Measurements from ENCODE around the gene RAB11FIP4.
A peak's percentile ranks its signal among the peaks of the same experiment; 100 is the strongest.

Gene RAB11FIP4

DNA sequence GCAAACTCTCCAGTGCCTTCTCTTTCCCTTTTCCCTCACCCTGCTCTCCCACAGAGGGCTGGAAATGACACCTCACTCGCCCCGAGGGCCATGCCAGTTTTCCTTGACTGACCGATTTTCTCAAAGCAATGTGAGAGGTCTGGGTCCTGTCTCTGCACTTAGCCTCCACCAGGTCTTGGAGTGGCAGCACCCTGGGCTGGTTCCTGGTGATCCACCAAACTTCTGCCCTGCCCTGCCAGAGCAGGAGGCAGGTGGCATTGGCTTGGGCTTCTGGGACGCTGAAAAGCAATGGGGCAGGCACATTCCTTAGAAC lies 97.5 kb downstream of the RAB11FIP4 start:
- no peak for DNase-seq

DNA sequence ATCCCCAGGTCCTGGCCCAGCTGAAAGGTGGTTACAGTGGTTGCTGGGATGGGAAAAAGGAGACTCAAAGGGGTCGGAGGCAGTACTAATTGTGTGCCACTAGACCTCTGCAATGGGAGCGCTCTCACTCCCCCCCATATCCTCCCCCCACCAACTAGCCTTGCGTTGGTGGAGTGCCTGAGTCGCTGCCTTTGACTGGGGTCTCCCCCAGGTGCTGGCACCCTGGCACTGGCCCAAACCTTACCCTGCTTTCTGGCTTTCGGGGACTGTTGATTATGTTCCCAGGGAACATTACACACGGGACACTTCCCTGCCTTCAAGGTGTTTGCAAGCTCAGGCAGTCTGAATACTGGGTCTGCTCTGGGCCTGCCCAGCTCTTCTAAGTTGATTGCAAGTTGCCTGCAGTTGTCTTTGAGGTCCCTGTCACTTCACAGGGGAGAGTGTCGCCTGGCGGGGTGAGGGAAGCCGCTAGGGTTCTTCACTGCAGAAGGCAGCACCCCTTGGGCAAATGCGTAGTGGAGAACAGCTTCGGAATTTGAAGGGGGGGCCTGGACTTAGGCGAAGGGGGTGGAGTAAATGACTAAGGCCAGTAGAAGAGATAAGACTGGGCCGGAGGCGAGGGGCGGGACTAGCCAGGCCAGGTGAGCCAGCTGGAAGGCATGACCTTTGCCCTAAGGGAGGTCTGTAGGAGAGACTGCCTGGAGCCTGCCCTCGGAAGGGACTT lies 98.0 kb downstream of the RAB11FIP4 start:
- DNase-seq: no peak

GRCh38 chr17:31490019-31490650 lies 98.7 kb downstream of the RAB11FIP4 start:
- no peak for DNase-seq

GRCh38 chr17:31490671-31491375 lies 99.3 kb downstream of the RAB11FIP4 start:
- no peak for DNase-seq

GRCh38 chr17:31491376-31492131 lies 100.1 kb downstream of the RAB11FIP4 start:
- DNase-seq: no peak

GRCh38 chr17:31492206-31492605 lies 100.7 kb downstream of the RAB11FIP4 start:
- DNase-seq: no peak

- peak; percentile 65 for DNase-seq
Measured at GRCh38 chr17:31492880-31493655, 101.6 kb downstream of the RAB11FIP4 start.

GRCh38 chr17:31493656-31494155 lies 102.2 kb downstream of the RAB11FIP4 start:
- DNase-seq: no peak

DNA sequence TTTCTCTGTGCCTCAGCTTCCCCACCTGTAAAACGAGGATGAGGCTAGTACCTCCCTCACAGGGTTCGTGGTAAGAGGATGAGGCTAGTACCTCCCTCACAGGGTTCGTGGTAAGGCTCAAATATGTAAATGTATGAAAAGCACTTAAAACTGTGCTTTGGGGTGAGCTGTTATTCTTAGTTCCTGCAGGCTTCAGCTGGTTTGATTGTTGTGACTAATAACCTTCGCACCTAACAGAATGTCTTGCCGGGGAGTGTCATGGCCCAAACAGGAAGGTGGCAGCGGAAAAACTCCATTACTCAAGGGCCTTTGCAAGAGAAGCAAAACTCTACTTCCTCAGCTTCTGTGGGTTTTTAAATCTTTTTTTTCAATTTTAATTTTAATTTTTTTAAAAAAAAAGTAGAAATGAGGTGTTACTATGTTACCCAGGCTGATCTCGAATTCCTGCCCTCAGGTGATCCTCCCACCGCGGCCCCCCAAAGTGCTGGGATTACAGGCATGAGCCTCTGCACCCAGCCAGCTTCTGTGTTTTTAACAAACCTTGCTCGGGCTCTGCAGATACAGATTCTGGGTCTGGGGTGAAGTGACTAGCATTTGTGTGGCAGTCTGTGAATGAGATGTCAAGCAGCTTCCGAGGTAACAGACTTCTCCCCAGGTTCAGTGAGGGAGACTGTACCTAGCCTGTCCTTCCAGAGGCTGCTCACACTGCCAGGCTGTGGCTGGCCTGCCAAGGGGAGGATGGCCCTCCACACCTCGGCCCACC lies 103.0 kb downstream of the RAB11FIP4 start:
- DNase-seq: peak; percentile 84

DNA sequence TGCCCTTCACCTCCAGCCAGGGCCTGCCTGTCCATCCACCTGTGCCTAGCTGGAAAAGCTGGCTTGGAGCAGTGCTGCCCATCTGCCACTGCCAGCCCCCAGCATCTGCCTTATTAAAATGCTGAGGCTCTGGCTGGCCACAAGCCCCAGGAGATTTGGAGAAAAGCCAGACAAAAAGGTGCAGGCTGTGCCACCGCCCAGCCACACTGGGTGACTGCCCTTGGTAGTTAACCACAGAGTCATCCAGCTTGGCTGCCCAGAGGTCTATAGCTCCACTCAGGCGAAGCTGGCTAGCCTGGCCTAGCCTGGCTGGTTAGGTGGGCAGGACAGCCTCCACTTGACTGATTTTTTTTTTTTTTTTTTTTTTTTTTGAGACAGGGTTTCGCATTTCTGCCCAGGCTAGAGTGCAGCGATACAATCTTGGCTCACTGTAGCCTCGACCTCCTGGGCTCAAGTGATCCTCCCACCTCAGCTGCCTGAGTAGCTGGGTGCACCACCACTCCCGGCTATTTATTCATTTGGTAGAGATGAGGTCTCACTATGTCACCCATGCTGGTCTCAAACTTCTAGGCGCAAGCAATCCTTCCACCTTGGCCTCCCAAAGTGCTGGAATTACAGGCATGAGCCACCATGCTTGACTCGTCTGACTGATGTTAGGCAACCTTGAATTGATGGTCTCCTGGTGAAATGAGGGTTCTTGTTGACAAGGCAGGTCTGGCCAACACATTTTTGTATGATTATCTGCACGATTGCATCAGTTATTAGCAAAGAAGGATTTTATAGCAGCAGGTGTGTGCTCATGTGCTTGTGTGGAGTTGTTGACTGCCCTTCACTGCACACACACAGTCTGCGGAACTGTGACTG lies 103.8 kb downstream of the RAB11FIP4 start:
- no peak for DNase-seq

DNA sequence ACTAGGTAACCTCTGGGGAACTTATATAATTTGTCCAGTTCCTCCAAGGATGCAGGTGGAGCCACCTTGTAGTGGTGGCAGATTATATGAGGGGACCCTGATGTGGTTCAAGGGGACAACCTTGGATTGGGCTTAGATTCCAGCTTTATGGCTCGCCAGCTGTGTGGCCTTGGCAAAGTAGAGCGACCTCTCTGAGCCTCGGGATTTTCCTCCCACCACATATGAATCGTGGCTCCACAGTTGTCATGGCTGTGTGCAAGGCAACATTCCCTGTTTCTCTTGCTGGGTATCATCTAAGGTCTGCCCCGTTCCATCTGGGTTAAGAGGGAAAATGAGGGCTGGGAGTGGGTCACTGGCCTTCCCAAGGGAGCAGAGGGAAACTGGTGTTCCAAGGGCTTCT lies 104.6 kb downstream of the RAB11FIP4 start:
- DNase-seq: no peak

DNA sequence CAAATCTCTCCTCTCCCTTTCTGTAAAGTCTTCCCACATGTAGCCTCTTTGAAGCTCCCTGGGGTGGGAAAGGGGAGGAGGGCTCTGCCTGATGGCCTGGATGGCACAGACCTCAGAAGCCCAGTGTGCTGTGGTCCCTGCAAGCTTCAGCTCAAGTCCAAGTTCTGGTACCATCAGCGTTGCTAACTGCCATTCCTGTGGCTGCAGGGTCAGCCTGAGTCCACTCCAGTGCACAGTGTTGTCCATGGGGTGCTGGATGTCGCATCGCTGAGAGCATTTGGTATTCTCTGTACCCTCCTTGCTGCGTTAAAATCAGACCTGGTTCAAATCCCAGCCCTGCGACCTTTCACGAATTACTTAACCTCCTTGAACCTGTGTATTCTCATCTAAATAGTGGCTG lies 105.1 kb downstream of the RAB11FIP4 start:
- no peak for DNase-seq

GRCh38 chr17:31497431-31497830 lies 106.0 kb downstream of the RAB11FIP4 start:
- no peak for DNase-seq

DNA sequence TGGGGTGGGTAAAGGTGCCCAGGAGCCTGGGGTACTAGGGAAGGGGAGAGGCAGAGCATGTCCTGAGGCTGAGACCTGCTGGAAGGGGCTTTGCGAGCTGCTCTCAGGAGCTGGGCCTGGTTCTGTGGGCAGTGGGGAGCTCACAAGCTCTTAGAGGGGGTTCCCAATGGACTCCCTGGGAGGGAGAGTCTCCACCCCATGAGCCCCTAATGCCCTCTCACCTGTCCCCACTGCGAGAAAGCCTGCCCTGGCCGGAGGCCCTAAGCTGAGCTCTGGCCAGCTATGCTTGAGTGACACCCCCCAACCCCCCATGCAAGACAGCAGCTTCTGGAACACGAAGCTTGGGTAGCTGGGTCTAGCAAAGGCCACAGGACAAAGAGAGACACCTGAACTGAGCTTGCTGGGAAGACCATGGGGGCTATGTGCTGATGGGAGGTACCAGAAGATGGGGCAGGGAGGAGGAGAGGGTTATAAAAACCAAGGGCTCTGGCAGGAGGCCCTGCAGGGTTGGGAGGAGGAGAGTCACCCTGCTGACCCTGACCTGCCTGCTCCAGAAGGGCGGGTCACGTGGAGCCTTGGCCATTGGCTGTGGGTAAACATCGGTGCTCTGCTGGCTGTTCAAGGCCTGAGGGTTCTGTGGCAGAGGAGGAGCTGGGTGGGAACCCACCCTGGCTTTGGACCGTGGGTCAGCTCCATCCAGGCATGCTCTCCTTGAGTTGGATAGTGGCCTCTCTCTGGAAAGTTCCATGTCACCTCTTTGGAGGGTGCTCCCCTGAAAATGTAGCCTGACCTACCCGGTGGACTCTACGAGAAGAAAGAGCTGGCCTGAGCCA lies 106.7 kb downstream of the RAB11FIP4 start:
- no peak for DNase-seq

DNA sequence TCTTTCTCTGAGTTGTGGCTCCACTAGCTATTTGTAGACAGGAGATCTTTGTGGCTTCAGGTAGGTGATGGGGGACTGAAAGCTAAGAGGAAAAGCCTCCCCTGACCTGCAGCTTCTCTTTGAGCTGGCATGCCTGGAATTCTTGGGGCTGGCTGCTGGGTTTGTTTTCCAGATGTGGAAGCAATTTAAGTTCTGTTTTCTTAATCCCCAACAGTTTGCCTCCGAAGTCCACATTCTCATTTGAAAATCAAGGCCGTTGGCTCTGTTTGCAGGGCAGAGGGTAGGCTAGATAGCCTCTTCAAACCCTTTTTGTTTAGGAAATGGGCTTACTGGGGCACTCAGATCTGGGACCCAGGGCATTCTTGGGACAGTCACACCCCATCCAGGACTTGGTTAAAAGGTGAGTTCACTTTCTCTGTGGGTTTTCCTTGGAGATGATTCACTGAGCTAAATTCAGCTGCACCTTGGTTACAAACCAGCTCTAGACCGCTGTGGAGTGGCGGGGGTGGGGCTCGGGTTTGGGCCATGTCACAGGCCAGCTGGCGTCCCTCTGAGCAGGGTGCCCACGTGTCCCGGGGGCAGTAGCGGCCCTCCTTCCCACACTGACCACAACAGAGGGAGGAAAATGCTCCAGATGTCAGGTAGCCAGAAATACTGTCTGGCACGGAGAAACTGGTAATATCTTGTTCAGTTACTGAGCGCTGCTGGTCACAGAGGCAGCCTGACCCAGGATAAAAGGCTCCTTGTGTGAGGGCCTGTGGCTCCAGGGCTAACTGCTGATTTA lies 108.5 kb downstream of the RAB11FIP4 start:
- DNase-seq: no peak

- no peak for DNase-seq
Measured at GRCh38 chr17:31506517-31506916, 115.0 kb downstream of the RAB11FIP4 start.

DNA sequence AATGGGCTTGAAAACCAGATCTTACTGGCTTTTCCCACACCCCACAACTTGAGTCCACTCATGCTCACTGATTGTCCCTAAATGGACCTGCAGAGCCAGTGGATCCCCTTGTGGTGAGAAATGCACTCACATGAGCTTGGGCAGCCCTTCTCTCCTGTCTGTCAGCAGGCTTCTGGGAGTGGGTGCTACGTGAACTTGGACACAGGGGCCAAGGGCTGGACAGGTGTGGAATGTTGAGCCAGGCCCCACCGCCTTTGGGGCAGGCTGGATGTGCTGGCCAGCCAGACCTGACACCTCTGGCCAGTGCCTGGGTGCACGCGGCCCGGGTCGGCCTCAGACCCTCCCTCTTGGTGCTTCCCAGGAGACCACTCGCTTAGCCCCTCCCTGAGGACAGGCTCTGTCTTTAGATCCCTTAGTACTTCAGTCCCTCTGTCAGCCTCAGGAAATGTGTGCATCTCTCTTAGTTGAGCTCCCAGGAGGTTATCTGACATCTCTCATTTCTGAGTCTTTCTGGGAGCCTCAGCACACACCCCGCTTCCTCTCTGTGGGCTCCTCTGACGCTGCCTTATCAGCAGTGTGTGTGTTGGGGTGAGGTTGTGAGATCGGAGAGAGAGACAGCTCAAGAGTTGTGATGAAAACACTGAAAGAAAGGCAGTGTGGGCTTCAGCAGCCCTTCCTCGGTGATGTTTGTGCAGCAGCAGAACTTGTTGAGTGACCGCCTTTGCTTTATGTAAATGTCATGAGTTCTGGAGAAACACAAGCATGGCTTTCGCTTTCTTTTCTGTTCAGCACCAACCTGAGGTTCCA lies 117.0 kb downstream of the RAB11FIP4 start:
- DNase-seq: peak; percentile 80

Data from activated CD4-positive, alpha-beta T cell treated with anti-CD3 and anti-CD28 coated beads, Interleukin-2, Interleukin-6, amounts not matched to agents 100 ng/mL and 50 ng/mL, durations not matched to agents 16 hours and 8 hours (primary cell).